Measurements from ENCODE around the gene CA14. TPM values are rescaled to one million over a fixed set of nuclear protein-coding genes. Genes with fewer than 3 reads are reported as not detected.
"Not testable (repeated sequence)": the region's sequence is repeated elsewhere in the genome, so short reads cannot be mapped to it uniquely, and the experiment has no call there.

CA14 gene
- total RNA-seq (not detected), polyA plus RNA-seq (under 1 TPM; 0.68 to 0.97 (median 0.71) TPM)

DNA sequence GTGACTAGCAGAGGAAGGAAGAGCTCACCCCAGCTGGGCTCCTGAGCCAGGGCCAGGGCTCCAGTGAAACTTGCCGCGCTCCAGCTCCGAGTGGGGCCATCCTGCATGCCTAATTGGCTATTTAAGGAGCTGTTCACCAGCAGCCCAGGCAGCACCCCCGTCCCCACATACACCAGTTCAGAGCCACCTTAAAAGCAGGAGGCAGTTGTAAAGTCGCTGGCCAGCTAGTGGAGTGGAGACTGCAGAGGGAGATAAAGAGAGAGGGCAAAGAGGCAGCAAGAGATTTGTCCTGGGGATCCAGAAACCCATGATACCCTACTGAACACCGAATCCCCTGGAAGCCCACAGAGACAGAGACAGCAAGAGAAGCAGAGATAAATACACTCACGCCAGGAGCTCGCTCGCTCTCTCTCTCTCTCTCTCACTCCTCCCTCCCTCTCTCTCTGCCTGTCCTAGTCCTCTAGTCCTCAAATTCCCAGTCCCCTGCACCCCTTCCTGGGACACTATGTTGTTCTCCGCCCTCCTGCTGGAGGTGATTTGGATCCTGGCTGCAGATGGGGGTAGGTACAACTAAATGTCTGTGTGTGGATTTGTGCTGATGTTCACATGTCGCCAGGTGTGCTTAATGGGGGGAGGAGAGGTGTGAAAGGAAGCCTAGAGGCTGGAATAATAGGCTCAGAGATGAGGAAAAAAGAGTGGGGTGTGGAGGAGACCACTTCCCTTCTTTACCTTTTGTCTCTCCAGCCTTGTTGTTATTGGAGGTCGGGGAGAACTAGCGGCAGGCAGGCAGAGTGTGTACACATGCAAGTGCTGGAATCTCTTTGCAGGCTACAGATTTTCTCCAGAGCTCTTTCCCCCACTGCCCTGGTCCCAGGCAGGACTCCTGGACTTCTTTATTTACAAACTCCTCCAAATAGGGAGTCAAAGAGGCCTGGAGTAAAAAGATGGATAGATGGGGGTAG lies at the start of gene CA14:
Gene CA14 (plus strand): TSS at position 151 of the 962 bp plus-strand sequence. CDS start 355 bp downstream, at position 506.
- Histone ChIP-seq H3K4me3 (ENCODE audit: low read depth, low read length) (no peak within 1 kb of the TSS), H3K27me3 (ENCODE audit: control insufficient read depth, insufficient read depth, low read length) (peaks cover 27% of the 10 kb centered on the region), H3K36me3 (ENCODE audit: control insufficient read depth, insufficient read depth, low read length) (no peaks in the 10 kb centered on the region), H3K9me3 (ENCODE audit: control insufficient read depth in 2 of 2, low read length in 2 of 2) (no peaks in the 10 kb centered on the region), H3K27ac (ENCODE audit: insufficient read depth, low read length, poor library complexity, severe bottlenecking) (no peak within 1 kb of the TSS), H3K4me1 (ENCODE audit: control insufficient read depth, insufficient read depth, low read length, poor library complexity, severe bottlenecking) (peaks cover 12% of the 10 kb centered on the region)
- H3K9me3 Mint-ChIP-seq, result no peaks in the 10 kb centered on the region
- peaks cover 5 to 18% (median 13%) of the 10 kb centered on the region in 4 donors for H3K4me1 Mint-ChIP-seq
- no peak for DNase-seq
- no peak within 1 kb of the TSS for H3K27ac Mint-ChIP-seq
- no peak for ATAC-seq (ENCODE audit: low read depth in 2 of 2)
- no peaks in the 10 kb centered on the region for H3K36me3 Mint-ChIP-seq
- peak within 1 kb of the TSS in 1 of 4 donors; percentile 61 for H3K4me3 Mint-ChIP-seq
- H3K27me3 Mint-ChIP-seq, result peaks cover 64% of the 10 kb centered on the region

DNA sequence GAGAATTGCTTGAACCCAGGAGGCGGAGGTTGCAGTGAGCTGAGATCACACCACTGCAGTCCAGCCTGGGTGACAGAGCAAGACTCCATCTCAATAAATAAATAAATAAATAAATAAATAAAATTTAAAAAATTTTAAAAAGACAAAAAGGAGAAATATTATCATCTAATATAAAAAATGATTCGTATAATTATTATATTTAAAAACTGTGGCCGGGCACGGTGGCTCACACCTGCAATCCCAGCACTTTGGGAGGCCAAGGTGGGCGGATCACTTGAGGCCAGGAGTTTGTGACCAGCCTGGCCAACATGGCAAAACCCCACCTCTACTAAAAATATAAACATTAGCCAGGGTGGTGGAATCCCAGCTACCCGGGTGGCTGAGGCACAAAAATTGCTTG lies 49.1 kb upstream of the CA14 start:
- peaks cover 11% of the 10 kb centered on the region for H3K27me3 Mint-ChIP-seq
- not testable (repeated sequence) for H3K27ac Mint-ChIP-seq; H3K4me1 ChIP-seq (ENCODE audit: control insufficient read depth, insufficient read depth, low read length, poor library complexity, severe bottlenecking); H3K36me3 ChIP-seq (ENCODE audit: control insufficient read depth, insufficient read depth, low read length); H3K27ac ChIP-seq (ENCODE audit: insufficient read depth, low read length, poor library complexity, severe bottlenecking); H3K4me3 ChIP-seq (ENCODE audit: low read depth, low read length); ATAC-seq (ENCODE audit: low read depth in 2 of 2); H3K36me3 Mint-ChIP-seq; H3K4me1 Mint-ChIP-seq; H3K9me3 Mint-ChIP-seq; DNase-seq; H3K9me3 ChIP-seq (ENCODE audit: control insufficient read depth in 2 of 2, low read length in 2 of 2); H3K27me3 ChIP-seq (ENCODE audit: control insufficient read depth, insufficient read depth, low read length); H3K4me3 Mint-ChIP-seq

DNA sequence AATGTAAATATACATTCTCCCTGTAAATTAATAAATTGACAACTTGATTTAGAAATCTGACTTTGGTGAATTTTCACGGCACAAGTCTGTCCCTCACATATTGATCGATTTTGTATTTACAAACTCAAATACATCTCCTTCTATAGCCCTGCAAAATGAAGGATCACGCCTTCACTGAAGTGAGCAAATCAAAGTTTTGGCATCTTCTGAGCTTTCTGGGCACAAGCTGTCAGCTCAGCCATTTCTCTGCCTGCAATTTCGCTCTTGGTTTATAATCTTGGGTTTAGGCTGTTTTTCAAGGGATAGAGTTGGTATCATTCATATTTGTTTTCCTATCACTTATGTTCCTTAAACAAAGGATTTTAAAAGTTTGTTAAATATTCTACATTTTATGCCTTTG lies 47.5 kb upstream of the CA14 start:
- peaks cover 13% of the 10 kb centered on the region for H3K4me1 ChIP-seq (ENCODE audit: control insufficient read depth, insufficient read depth, low read length, poor library complexity, severe bottlenecking)
- no peak overlapping the region for H3K4me3 Mint-ChIP-seq
- no peaks in the 10 kb centered on the region for H3K36me3 ChIP-seq (ENCODE audit: control insufficient read depth, insufficient read depth, low read length)
- DNase-seq (no peak), ATAC-seq (ENCODE audit: low read depth in 2 of 2) (no peak)
- H3K9me3 ChIP-seq (ENCODE audit: control insufficient read depth in 2 of 2, low read length in 2 of 2), result no peaks in the 10 kb centered on the region
- H3K27me3 ChIP-seq (ENCODE audit: control insufficient read depth, insufficient read depth, low read length), result no peaks in the 10 kb centered on the region
- H3K9me3 Mint-ChIP-seq, result no peaks in the 10 kb centered on the region
- no peak overlapping the region for H3K27ac ChIP-seq (ENCODE audit: insufficient read depth, low read length, poor library complexity, severe bottlenecking)
- H3K27me3 Mint-ChIP-seq, result peaks cover 11% of the 10 kb centered on the region
- H3K4me3 ChIP-seq (ENCODE audit: low read depth, low read length), result no peak overlapping the region
- H3K36me3 Mint-ChIP-seq, result no peaks in the 10 kb centered on the region
- peaks cover 7 to 18% (median 11%) of the 10 kb centered on the region in 4 donors for H3K4me1 Mint-ChIP-seq
- no peak overlapping the region for H3K27ac Mint-ChIP-seq

DNA sequence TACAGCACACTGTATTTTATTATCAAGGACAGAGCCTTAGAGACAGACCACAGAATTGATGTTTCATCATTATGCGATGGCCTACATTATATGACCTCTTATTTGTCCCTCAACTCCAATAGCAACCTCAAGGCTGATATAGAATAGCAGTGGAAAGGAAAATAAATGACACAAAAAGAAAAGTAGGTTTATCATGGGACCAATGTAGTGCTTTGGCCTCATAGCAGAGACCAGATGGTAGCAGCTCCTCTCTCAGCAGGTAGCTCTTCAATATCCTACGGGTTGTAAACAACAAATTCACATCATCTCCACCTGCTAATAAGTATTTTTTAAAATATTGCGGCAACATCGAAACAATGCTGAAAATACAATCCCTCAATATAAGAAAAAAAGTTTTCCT lies 46.9 kb upstream of the CA14 start:
- no peak overlapping the region for H3K27ac ChIP-seq (ENCODE audit: insufficient read depth, low read length, poor library complexity, severe bottlenecking)
- Mint-ChIP-seq H3K4me3 (no peak overlapping the region), H3K9me3 (no peaks in the 10 kb centered on the region), H3K4me1 (peaks cover 7 to 18% (median 11%) of the 10 kb centered on the region in 4 donors), H3K36me3 (no peaks in the 10 kb centered on the region), H3K27ac (no peak overlapping the region), H3K27me3 (peaks cover 10% of the 10 kb centered on the region)
- peaks cover 13% of the 10 kb centered on the region for H3K4me1 ChIP-seq (ENCODE audit: control insufficient read depth, insufficient read depth, low read length, poor library complexity, severe bottlenecking)
- H3K9me3 ChIP-seq (ENCODE audit: control insufficient read depth in 2 of 2, low read length in 2 of 2), result no peaks in the 10 kb centered on the region
- DNase-seq (no peak), ATAC-seq (ENCODE audit: low read depth in 2 of 2) (no peak)
- no peak overlapping the region for H3K4me3 ChIP-seq (ENCODE audit: low read depth, low read length)
- no peaks in the 10 kb centered on the region for H3K27me3 ChIP-seq (ENCODE audit: control insufficient read depth, insufficient read depth, low read length)
- no peaks in the 10 kb centered on the region for H3K36me3 ChIP-seq (ENCODE audit: control insufficient read depth, insufficient read depth, low read length)

DNA sequence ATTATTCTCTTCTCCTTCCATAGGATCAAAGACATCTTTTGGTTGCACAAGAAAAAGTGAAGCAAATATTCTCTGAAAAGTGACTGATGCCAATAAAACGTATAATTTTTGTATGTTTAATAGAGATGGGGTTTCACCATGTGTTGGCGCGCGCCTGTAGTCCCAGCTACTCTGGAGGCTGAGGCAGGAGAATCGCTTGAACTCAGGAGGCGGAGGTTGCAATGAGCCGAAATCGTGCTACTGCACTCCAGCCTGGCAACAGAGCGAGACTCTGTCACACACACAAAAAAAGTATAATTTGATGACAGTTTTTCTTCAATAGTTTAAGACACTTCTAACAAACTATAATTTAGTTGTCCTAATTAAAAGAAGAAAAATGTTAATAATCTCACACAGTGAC lies 45.5 kb upstream of the CA14 start:
- H3K4me3 ChIP-seq (ENCODE audit: low read depth, low read length), result no peak overlapping the region
- no peak for DNase-seq
- Mint-ChIP-seq H3K27me3 (peaks cover 4% of the 10 kb centered on the region), H3K4me1 (peaks cover 7 to 18% (median 12%) of the 10 kb centered on the region in 4 donors), H3K36me3 (no peaks in the 10 kb centered on the region), H3K4me3 (no peak overlapping the region), H3K9me3 (no peaks in the 10 kb centered on the region), H3K27ac (no peak overlapping the region)
- no peak overlapping the region for H3K27ac ChIP-seq (ENCODE audit: insufficient read depth, low read length, poor library complexity, severe bottlenecking)
- ATAC-seq (ENCODE audit: low read depth in 2 of 2), result no peak
- no peaks in the 10 kb centered on the region for H3K27me3 ChIP-seq (ENCODE audit: control insufficient read depth, insufficient read depth, low read length)
- H3K4me1 ChIP-seq (ENCODE audit: control insufficient read depth, insufficient read depth, low read length, poor library complexity, severe bottlenecking), result peaks cover 13% of the 10 kb centered on the region
- no peaks in the 10 kb centered on the region for H3K36me3 ChIP-seq (ENCODE audit: control insufficient read depth, insufficient read depth, low read length)
- H3K9me3 ChIP-seq (ENCODE audit: control insufficient read depth in 2 of 2, low read length in 2 of 2), result no peaks in the 10 kb centered on the region

- H3K4me1 ChIP-seq (ENCODE audit: control insufficient read depth, insufficient read depth, low read length, poor library complexity, severe bottlenecking), result peaks cover 13% of the 10 kb centered on the region
- H3K36me3 ChIP-seq (ENCODE audit: control insufficient read depth, insufficient read depth, low read length), result no peaks in the 10 kb centered on the region
- H3K36me3 Mint-ChIP-seq, result no peaks in the 10 kb centered on the region
- no peaks in the 10 kb centered on the region for H3K9me3 ChIP-seq (ENCODE audit: control insufficient read depth in 2 of 2, low read length in 2 of 2)
- H3K27me3 ChIP-seq (ENCODE audit: control insufficient read depth, insufficient read depth, low read length), result no peaks in the 10 kb centered on the region
- peak overlapping the region; percentile 90 to 93 (median 92) for H3K27ac Mint-ChIP-seq
- H3K4me1 Mint-ChIP-seq, result peaks cover 7 to 18% (median 13%) of the 10 kb centered on the region in 4 donors
- H3K4me3 ChIP-seq (ENCODE audit: low read depth, low read length), result peak overlapping the region; percentile 96
- ATAC-seq (ENCODE audit: low read depth in 2 of 2), result peak; percentile 99
- DNase-seq, result peak; percentile 83 to 97 (median 88)
- H3K9me3 Mint-ChIP-seq, result no peaks in the 10 kb centered on the region
- peak overlapping the region; percentile 84 for H3K27ac ChIP-seq (ENCODE audit: insufficient read depth, low read length, poor library complexity, severe bottlenecking)
- H3K4me3 Mint-ChIP-seq, result peak overlapping the region; percentile 89 to 97 (median 92)
- no peaks in the 10 kb centered on the region for H3K27me3 Mint-ChIP-seq
Observed at GRCh38 chr1:150213170-150214098, 44.1 kb upstream of the CA14 start.

- ATAC-seq (ENCODE audit: low read depth in 2 of 2), result not testable (repeated sequence)
Observed at GRCh38 chr1:150214099-150214756, 43.3 kb upstream of the CA14 start.

More at GRCh38 chr1:150214099-150214756, 43.3 kb upstream of the CA14 start:
- not testable (repeated sequence) for H3K27me3 ChIP-seq (ENCODE audit: control insufficient read depth, insufficient read depth, low read length); H3K36me3 Mint-ChIP-seq; DNase-seq; H3K9me3 Mint-ChIP-seq; H3K9me3 ChIP-seq (ENCODE audit: control insufficient read depth in 2 of 2, low read length in 2 of 2); H3K36me3 ChIP-seq (ENCODE audit: control insufficient read depth, insufficient read depth, low read length); H3K27me3 Mint-ChIP-seq
- Mint-ChIP-seq H3K27ac (peak overlapping the region; percentile 90 to 93 (median 92)), H3K4me1 (peaks cover 7 to 18% (median 15%) of the 10 kb centered on the region in 4 donors), H3K4me3 (peak overlapping the region; percentile 89 to 97 (median 92))
- Histone ChIP-seq H3K4me3 (ENCODE audit: low read depth, low read length) (peak overlapping the region; percentile 96), H3K4me1 (ENCODE audit: control insufficient read depth, insufficient read depth, low read length, poor library complexity, severe bottlenecking) (peaks cover 13% of the 10 kb centered on the region), H3K27ac (ENCODE audit: insufficient read depth, low read length, poor library complexity, severe bottlenecking) (peak overlapping the region; percentile 84)
